Kidney epithelial cell (primary cell): ENCODE data around the gene TMEM30A. TPM values are rescaled to one million over a fixed set of nuclear protein-coding genes. Genes with fewer than 3 reads are reported as not detected.

ENCODE experiments used
- DNase-seq: peaks from one replicate; pipeline ENCODE4 v3.0.0-alpha.2; 2010; ENCODE audit warnings: low read depth
- H3K27me3 ChIP-seq: 2 replicates; pipeline ENCODE4 v1.6.0; 2011; ENCODE audit warnings: low read length; ENCODE audit not compliant: control insufficient read depth, insufficient read depth
- H3K36me3 ChIP-seq: 2 replicates; pipeline ENCODE4 v1.5.1; 2011; ENCODE audit warnings: low read length; ENCODE audit not compliant: control insufficient read depth, insufficient read depth
- H3K4me3 ChIP-seq: 2 replicates; pipeline ENCODE4 v1.5.1; 2011; ENCODE audit warnings: low read depth, mild to moderate bottlenecking, control low read depth, low read length
- CTCF ChIP-seq: IDR thresholded peaks from 2 replicates; pipeline ENCODE4 v1.5.1; 2011; ENCODE audit warnings: mild to moderate bottlenecking, moderate library complexity, low read length, control low read depth, inconsistent platforms; ENCODE audit not compliant: insufficient read depth, poor library complexity, severe bottlenecking
- total RNA-seq: library from RNA; depleted of rRNA; stranded (reverse); fragments of >200 nt; gene quantifications from 2 replicates; pipeline ENCODE4 v1.2.3, GENCODE V29; 2015

TMEM30A gene
- total RNA-seq, 1 donor from 2014 or later: 88.9 TPM

GRCh38 chr6:75230484-75231325 lies 53.9 kb downstream of the TMEM30A start:
- peak; percentile 81 for TF ChIP-seq CTCF
- no peak for DNase-seq
- H3K4me3 ChIP-seq: no peak overlapping the region
- no peaks in the 10 kb centered on the region for H3K27me3 ChIP-seq
- no peaks in the 10 kb centered on the region for H3K36me3 ChIP-seq

- Histone ChIP-seq H3K27me3 (no peaks in the 10 kb centered on the region), H3K4me3 (no peak overlapping the region)
- no peak for DNase-seq
Measured at GRCh38 chr6:75224303-75224926, 60.2 kb downstream of the TMEM30A start.

GRCh38 chr6:75223428-75223827 lies 61.2 kb downstream of the TMEM30A start:
- no peak for DNase-seq
- Histone ChIP-seq H3K4me3 (no peak overlapping the region), H3K36me3 (no peaks in the 10 kb centered on the region), H3K27me3 (no peaks in the 10 kb centered on the region)
- TF ChIP-seq CTCF: no peak

More at GRCh38 chr6:75224303-75224926, 60.2 kb downstream of the TMEM30A start:
- no peaks in the 10 kb centered on the region for H3K36me3 ChIP-seq
- TF ChIP-seq CTCF: no peak

GRCh38 chr6:75222261-75222660 lies 62.3 kb downstream of the TMEM30A start:
- Histone ChIP-seq H3K27me3 (no peaks in the 10 kb centered on the region), H3K36me3 (no peaks in the 10 kb centered on the region), H3K4me3 (no peak overlapping the region)
- no peak for DNase-seq
- TF ChIP-seq CTCF: no peak

- Histone ChIP-seq H3K27me3 (no peaks in the 10 kb centered on the region), H3K4me3 (no peak overlapping the region), H3K36me3 (no peaks in the 10 kb centered on the region)
- DNase-seq: no peak
- TF ChIP-seq CTCF: no peak
Measured at GRCh38 chr6:75221116-75221515, 63.5 kb downstream of the TMEM30A start.
